BJ (cell line): Measurements from ENCODE around the gene TRMT11. TPM values are rescaled to one million over a fixed set of nuclear protein-coding genes. Genes with fewer than 3 reads are reported as not detected.

Source experiments
- CTCF ChIA-PET: fragments of 350-600 bp; formaldehyde crosslinking; extraction: SDS; loops from one replicate; lab custom pipeline; 2021; ENCODE audit warnings: antibody characterized with exemption, inconsistent platforms; lab: Yijun Ruan, JAX
- POLR2A ChIA-PET: fragments of 300-600 bp; sonication (Branson Sonifier 250); formaldehyde crosslinking; extraction: SDS; loops from one replicate; lab custom pipeline; 2021; ENCODE audit warnings: antibody characterized with exemption; lab: Charles Lee
- DNase-seq: peaks from one replicate; pipeline ENCODE4 v3.0.0-alpha.2; 2011; ENCODE audit warnings: low read depth
- H3K27me3 ChIP-seq: 2 replicates; pipeline ENCODE4 v1.6.0; 2011; ENCODE audit warnings: low read length; ENCODE audit not compliant: control insufficient read depth, insufficient read depth
- H3K36me3 ChIP-seq: 2 replicates; pipeline ENCODE4 v1.5.1; 2011; ENCODE audit warnings: low read length; ENCODE audit not compliant: control insufficient read depth, insufficient read depth
- H3K4me3 ChIP-seq: 2 replicates; pipeline ENCODE4 v1.5.1; 2011; ENCODE audit warnings: low read depth, mild to moderate bottlenecking, control low read depth, low read length
- CTCF ChIP-seq: IDR thresholded peaks from 2 replicates; pipeline ENCODE4 v1.5.1; 2011; ENCODE audit warnings: low read depth, mild to moderate bottlenecking, control low read depth, inconsistent platforms, low read length, moderate library complexity; ENCODE audit not compliant: insufficient read depth
- polyA plus RNA-seq: library from polyadenylated mRNA; depleted of rRNA; stranded (reverse); fragments of >200 nt; gene quantifications from 2 replicates; pipeline ENCODE4 v1.2.3, GENCODE V29; 2011

TRMT11 gene
- polyA plus RNA-seq, 1 experiment: 10.1 TPM

- CTCF ChIA-PET: interaction anchor here (1.5 kb wide), 1 partner anchor 14 kb away, joined by 3 read pairs; no protein-coding TSS in a partner anchor
- POLR2A ChIA-PET: no interaction called here
- no peaks in the 10 kb centered on the region for H3K36me3 ChIP-seq
- H3K4me3 ChIP-seq: no peak overlapping the region
- TF ChIP-seq CTCF: no peak
- DNase-seq: no peak
- no peaks in the 10 kb centered on the region for H3K27me3 ChIP-seq
Observed at GRCh38 chr6:126040394-126040793, 54.1 kb downstream of the TRMT11 start.

- no peak for TF ChIP-seq CTCF
- Histone ChIP-seq H3K27me3 (no peaks in the 10 kb centered on the region), H3K36me3 (no peaks in the 10 kb centered on the region), H3K4me3 (no peak overlapping the region)
- DNase-seq: peak; percentile 35
- POLR2A ChIA-PET: no interaction called here
- CTCF ChIA-PET: interaction anchor here (1.5 kb wide), 1 partner anchor 13 kb away, joined by 3 read pairs; no protein-coding TSS in a partner anchor
Observed at GRCh38 chr6:126040826-126041225, 54.5 kb downstream of the TRMT11 start.

GRCh38 chr6:126041516-126041915 lies 55.2 kb downstream of the TRMT11 start:
- no peak for TF ChIP-seq CTCF
- DNase-seq: no peak
- ChIA-PET POLR2A (no interaction called here), CTCF (interaction anchor here (1.5 kb wide), 1 partner anchor 13 kb away, joined by 3 read pairs; no protein-coding TSS in a partner anchor)
- no peaks in the 10 kb centered on the region for H3K36me3 ChIP-seq
- no peaks in the 10 kb centered on the region for H3K27me3 ChIP-seq
- no peak overlapping the region for H3K4me3 ChIP-seq

- H3K27me3 ChIP-seq: no peaks in the 10 kb centered on the region
- ChIA-PET CTCF (interaction anchor here (0.6 kb wide), 1 partner anchor 123 kb away, joined by 4 read pairs; no protein-coding TSS in a partner anchor), POLR2A (no interaction called here)
- H3K4me3 ChIP-seq: no peak overlapping the region
- no peak for TF ChIP-seq CTCF
- H3K36me3 ChIP-seq: no peaks in the 10 kb centered on the region
- no peak for DNase-seq
Observed at GRCh38 chr6:126042001-126042419, 55.7 kb downstream of the TRMT11 start.

- ChIA-PET POLR2A (no interaction called here), CTCF (no interaction called here)
- DNase-seq: no peak
- TF ChIP-seq CTCF: no peak
- H3K27me3 ChIP-seq: no peaks in the 10 kb centered on the region
- no peak overlapping the region for H3K4me3 ChIP-seq
- peaks cover 1% of the 10 kb centered on the region; the same call in 1 of the 2 replicates for H3K36me3 ChIP-seq
Observed at GRCh38 chr6:126047648-126048047, 61.3 kb downstream of the TRMT11 start.
